NCI-H748 (cell line): Measurements from ENCODE around the gene PLEKHA5.
"Not testable (repeated sequence)": the region's sequence is repeated elsewhere in the genome, so short reads cannot be mapped to it uniquely, and the experiment has no call there.

Source experiments
- DNase-seq: peaks from one replicate; lab custom pipeline; 2025; ENCODE audit not compliant: unreplicated experiment; lab: John Stamatoyannopoulos, UW

PLEKHA5 gene, protein sequence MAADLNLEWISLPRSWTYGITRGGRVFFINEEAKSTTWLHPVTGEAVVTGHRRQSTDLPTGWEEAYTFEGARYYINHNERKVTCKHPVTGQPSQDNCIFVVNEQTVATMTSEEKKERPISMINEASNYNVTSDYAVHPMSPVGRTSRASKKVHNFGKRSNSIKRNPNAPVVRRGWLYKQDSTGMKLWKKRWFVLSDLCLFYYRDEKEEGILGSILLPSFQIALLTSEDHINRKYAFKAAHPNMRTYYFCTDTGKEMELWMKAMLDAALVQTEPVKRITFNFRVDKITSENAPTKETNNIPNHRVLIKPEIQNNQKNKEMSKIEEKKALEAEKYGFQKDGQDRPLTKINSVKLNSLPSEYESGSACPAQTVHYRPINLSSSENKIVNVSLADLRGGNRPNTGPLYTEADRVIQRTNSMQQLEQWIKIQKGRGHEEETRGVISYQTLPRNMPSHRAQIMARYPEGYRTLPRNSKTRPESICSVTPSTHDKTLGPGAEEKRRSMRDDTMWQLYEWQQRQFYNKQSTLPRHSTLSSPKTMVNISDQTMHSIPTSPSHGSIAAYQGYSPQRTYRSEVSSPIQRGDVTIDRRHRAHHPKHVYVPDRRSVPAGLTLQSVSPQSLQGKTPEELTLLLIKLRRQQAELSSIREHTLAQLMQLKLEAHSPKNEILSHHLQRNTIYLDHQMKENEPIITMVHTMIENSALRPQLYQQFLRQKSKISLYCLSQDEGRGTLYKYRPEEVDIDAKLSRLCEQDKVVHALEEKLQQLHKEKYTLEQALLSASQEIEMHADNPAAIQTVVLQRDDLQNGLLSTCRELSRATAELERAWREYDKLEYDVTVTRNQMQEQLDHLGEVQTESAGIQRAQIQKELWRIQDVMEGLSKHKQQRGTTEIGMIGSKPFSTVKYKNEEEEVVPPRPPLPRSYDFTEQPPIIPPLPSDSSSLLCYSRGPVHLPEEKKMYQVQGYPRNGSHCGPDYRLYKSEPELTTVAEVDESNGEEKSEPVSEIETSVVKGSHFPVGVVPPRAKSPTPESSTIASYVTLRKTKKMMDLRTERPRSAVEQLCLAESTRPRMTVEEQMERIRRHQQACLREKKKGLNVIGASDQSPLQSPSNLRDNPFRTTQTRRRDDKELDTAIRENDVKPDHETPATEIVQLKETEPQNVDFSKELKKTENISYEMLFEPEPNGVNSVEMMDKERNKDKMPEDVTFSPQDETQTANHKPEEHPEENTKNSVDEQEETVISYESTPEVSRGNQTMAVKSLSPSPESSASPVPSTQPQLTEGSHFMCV

DNA sequence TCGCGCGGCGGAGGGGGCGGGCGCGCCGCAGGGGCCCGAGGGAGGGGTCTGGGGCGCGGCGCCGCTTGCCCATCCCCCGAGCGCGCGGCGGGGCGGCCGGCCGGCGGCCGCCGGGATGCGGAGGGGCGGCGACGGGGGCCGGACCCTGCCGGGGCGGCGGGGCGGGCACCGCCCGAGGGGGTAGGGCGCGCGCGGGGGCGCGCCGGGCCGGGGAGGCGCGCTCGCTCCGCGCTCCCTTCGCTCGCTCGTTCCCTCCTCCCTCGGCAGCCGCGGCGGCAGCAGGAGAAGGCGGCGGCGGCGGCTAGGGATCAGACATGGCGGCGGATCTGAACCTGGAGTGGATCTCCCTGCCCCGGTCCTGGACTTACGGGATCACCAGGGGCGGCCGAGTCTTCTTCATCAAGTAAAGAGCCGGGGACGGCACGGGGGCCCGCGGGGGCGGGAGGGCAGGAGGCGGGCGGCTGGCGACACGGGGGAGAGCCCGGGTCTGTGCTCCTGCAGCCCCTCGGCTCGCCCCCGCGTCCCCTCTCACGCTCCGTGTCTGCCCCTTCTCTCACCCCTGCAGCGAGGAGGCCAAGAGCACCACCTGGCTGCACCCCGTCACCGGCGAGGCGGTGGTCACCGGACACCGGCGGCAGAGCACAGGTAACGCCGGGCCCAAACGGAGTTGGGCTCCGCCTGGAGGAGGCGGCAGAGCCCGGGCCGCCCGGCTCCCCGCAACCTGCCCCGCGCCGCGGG is at the start of gene PLEKHA5:
TSS of gene PLEKHA5 (plus strand) at position 248 of the 738 bp plus-strand sequence. CDS start at position 315, 67 bp downstream.
- DNase-seq: peak; percentile 82

DNA sequence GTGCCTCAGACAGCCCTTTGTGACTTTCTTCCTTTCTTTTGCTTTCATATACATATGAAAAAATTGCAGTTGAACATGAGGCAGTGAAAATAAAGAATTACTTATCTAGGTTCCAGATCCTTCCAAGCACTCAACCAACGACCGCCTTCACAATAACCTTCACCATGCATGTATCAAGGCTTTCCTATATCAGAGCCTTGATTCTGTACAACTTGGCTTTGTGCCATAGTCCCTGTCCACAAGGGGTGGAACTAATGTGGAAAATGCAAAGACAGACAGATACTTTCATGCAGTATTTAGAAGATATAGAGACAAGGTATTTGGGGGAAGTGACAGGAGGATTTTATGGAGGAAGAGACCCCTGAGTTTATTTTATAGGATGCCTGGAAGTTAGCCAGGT is 48.6 kb upstream of the PLEKHA5 start:
- no peak for DNase-seq

DNA sequence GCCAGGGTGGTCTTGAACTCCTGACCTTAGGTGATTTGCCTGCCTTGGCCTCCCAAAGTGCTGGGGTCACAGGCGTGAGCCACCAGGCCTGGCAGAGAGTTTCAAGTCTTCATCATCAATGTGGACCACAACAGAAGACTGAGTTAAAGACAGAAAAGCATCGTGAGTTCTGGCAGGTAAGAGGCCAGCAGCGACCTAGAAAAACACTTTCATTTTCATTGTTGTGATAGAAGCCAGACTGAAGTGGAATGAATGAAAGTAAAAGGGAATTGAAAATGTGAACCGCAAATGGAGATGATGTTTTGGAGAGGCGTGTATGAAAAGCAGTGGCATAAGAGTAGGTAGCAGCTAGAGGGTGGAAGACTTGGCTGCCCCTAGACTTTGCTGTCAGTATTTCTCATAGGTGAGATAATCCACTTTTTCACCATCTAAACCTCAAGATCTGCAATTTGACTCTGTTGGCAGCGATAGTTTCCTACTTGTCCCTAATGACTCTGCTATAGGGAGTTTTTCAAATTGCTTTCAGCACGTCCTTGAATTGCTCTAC is 47.1 kb upstream of the PLEKHA5 start:
- DNase-seq: no peak

DNA sequence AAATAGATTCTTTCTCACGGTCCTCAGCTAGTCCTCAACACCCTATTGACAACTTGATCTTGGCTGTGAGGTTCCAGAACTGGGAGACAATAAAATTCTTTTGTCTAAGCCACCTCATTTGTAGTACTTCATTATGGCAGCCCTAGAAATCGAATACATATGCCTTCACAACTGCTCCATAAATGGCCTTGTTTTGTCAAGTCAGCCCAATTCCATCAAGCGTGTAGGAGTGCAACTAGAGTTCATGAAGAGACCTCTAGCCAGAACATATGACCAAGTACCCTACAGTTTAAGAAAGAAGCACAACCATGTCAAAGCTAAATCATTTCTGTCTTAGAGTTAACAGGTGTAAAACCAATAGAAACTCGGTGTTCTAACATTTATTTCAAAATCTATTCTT is 45.0 kb upstream of the PLEKHA5 start:
- DNase-seq: no peak

DNA sequence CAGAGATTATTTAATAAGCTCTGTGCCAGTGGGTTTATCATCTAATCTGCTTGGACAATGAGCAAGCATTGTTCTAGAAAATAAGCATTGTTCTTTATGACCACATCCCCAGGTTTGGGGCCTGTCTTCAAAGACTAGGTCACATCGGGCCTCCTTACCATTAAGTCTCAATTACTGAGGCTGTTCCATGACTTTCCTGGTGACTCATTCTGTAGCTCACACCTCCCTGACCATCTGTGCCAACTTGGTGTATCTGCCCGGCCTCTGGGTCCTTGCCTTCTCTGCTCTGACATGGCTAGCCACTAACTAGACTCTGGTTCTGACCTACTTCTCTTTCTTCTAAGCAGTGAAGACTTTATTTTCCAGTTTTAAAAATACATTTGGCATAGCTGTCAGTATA is 44.4 kb upstream of the PLEKHA5 start:
- no peak for DNase-seq

DNA sequence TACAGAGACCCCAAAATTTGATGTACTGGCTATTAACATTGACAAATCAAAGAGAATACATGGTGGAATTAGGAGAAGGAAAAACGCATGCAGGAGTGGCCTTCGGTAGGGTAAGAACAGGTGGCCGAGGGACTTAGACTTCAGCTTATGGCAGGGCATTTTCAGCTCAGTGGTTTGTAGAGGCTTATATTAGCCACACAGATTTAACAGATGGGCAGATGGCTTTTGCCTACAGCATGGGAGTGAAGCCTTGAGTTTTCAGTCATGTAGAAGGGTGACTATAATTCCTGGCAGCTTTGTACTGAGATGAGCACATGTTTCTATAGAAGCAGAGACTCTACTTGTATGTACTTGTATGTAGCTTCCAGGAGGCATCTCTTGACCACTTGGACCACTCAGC is 40.9 kb upstream of the PLEKHA5 start:
- no peak for DNase-seq

DNA sequence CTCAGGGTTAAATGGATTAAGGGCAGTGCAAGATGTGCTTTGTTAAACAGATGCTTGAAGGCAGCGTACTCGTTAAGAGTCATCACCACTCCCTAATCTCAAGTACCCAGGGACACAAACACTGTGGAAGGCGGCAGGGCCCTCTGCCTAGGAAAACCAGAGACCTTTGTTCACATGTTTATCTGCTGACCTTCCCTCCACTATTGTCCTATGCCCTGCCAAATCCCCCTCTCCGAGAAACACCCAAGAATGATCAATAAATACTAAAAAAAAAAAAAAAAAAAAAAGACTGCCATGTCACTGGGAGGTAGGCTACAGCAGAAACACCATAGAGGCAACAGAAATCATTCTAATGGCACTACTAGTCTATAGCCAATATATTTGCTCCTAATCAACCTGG is 37.1 kb upstream of the PLEKHA5 start:
- not testable (repeated sequence) for DNase-seq

DNA sequence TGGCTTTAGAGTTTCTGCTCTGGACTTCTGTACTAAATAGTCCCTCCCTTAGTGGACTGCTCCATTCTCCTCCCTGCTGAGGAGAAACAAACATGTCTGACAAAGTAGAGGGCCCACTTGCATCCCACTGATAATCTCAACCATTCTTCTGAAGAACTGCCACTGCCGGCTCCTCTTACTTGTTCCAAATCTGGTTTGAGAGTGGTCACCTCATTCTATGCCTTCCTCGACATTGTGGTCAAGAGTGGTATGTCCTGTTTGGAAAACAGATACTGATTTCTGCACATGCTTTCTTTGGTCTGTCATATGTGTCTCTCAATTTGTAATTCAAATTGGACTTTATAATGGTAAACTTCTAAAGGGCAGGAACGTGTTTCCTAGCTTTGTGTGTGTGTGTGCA is 36.3 kb upstream of the PLEKHA5 start:
- no peak for DNase-seq

DNA sequence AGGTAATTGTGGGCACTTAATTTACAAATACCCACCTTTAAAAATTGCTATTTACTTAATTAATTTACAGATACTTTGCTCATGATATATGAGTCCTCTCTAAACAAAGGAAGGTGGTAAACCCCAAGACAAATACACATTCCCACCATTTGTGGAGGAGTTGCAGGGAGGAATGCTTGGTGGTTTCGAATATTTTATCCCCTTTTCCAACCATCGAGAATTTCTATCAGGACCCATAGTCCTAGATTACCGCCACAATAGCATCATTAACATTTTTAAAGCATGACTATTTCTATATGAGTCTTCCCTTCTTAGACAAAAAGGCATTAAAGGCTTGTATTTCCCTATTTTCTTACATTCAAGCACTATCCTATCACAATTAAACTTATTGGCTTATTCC is 34.2 kb upstream of the PLEKHA5 start:
- DNase-seq: no peak

DNA sequence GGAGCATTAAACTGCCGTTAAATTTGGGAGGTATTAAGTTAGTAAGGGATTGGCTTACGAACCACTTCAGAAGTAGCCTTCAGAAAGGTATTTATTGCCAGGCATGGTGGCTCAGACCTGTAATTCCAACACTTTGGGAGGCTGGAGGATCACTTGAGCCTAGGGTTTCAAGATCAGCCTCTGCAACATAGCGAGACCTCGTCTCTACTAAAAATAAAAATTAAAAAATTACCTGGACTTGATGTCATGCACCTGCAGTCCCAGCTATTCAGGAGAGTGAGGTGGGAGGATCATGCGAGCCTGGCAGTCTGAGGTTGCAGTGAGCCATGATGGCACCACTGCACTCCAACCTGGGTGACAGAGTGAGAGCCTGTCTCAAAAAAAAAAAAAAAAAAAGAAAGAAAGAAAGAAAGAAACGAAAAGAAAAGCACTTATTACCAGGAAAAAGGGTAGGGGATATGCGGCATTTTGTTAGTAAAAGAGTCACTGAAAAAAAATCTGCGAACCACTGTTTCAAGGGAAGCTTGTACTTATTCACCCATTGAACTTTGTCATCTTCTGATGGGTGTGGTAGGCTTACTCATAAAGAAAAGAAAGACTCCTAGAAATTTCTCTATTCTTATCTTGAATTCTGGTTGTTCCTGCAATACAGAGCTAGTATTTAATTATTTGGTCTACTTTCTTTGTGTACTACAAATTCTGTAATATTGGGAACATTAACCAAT is 33.6 kb upstream of the PLEKHA5 start:
- no peak for DNase-seq

DNA sequence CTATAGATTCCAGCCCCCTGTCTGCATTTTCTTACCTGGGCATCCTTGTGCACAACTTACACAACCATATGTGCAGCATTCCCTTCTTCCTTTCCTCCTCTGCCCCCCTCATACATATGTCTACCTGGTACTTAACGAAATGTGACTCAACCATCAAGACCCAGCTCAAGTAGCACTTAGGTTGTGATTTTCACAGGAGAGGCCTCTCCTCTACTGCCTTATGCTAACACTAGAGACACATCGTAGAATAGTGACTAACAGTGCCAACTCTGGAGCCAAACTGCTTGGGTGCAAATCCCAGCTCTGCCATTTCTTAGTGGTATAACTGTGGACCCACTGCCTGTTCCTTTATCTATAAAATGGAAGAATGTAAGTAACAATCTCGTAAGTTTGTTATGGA is 24.1 kb upstream of the PLEKHA5 start:
- no peak for DNase-seq

DNA sequence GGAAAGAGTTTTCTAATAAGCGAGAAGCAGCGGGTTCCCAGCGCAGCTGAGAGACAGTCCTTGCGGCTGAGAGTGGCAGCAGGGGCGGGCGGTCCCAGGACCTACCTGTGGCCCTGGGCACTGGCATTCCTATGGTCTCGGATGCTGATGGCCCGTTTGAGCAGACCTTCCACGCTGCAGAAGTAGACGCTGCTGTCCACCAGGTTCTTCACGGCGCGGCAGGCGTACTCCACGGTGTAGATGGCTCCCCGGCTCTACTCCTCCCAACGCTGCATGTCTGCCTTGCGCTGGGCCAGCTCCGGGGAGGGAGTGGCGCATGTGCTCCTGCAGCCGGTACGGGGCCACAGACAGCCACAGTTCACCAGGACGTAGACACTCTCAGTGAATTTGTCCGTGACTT is 21.8 kb upstream of the PLEKHA5 start:
- DNase-seq: no peak

DNA sequence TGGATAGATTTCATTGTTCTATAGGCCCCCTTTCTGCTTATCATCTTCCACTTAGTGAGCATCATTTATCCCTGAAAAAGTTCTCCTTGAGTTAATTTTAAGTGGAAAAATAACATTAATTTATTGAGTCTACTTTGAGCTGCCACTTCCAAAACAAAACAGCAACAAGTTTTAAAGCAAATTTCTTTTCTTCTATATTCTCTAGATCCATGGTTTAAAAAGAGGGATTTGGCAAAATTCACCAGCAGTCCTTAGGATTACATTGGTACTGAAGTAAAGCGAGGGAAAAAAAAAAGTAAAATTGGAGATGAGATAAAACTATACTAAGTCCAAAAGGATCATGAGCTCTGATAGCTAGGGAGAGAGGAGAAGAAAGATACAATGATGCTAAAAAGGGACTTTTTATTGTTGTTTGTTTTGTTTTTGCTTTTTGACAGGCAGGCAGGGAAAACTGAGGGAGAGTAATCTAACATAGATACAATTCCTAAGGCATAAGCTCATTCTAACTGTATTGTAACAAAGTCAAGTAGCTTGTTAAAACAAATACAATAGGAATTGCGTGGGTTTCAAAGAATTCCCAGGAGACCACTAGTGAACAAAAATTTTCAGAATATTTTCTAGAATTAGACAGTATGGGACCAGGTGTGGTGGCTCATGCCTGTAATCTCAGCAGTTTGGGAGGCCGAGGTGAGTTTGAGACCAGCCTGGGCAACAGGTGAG is 19.2 kb upstream of the PLEKHA5 start:
- DNase-seq: no peak

DNA sequence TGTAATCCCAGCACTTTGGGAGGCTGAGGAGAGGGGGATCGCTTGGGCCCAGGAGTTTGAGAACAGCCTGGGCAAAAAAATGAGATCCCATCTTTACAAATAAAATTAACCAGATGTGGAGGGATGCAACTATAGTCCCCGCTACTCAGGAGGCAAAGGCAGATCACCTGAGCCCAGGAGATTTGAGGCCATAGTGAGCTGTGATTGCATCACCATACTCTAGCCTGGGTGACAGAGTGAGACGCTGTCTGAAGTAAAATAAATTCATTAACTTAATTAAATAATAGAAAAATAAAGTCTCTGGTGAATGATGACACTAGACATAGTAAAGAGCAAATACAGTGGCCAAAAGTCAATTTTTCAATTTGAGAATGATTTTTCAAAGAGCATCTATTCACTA is 16.1 kb upstream of the PLEKHA5 start:
- DNase-seq: no peak

DNA sequence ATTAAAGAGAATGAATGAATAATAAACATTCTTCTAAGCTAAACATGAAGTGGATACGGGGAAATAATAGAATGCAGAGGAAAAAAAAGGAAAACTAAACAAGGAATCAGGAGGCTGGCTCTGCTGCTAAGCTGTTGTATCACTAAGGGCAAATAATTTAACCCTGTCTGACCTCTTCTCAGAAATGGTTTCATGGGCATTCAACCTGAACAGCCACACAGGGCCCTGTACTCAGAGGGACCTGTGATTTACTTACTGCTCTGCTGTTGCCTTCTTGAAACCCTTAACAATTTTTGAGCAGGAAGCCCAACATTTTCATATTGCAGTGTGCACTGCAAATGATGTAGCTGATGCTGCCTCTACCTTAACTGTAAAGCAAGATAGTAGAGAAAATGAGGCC is 14.2 kb upstream of the PLEKHA5 start:
- no peak for DNase-seq

DNA sequence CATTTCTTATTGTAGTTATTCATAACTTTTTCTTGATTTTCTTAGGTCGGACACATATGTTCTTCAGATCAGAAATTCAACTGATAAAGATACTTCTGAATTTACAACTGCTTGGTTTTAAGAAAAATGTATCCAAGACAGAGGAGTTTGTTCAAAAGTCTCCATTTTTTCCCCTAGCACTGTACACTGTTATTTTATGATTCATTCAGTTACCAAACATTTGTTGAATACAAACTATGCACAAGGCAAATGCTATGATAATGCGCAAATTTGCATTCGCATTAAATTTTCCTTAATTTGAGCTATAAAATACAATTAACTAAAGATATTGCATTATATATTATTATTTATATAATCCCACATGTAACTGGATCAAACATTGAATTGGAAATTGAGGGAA is 10.1 kb upstream of the PLEKHA5 start:
- no peak for DNase-seq

DNA sequence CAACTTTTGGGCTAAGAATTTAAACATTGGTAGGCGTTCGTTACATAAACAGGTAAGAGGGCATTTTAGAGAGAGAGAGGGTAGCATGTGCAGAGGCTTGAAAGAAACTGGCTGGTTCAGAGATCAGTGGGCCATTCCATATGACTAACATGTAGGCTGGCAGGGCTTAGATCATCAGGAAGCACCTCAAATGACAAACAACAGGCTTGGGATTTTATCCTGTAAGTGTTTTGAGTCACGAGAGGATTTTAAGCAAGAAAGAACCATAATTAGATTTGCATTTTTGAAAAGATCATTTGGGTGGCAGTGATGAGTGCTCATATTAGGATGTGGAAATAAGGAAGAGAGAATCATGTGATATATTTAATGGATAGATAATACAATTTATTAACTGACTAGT is 8.7 kb upstream of the PLEKHA5 start:
- DNase-seq: no peak

DNA sequence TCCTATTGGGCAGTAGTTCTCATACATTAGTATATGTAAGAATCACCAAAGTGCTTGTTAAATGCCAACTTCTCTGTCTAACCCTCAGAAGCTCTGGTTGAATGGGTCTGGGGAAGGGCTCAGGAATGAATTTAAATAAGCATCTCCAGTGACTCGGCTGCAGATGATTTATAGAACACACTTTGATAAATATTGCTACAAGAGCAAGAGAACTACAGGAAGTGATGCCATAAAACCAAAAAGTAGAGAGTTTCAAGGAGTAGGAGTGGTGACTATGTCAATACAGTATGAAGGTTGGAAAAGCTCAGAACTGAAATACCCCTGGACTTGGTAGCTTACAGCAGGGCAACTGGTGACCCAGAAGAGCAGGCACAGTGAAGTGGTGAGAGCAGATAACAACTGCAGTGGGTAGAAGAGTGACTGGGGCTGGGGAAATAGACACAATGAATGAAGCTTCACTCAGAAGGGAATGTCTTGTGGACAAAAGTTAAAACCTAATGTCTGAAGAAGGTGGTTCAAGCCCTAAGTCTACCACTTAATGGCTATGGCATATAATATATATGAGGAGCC is 8.0 kb upstream of the PLEKHA5 start:
- no peak for DNase-seq

DNA sequence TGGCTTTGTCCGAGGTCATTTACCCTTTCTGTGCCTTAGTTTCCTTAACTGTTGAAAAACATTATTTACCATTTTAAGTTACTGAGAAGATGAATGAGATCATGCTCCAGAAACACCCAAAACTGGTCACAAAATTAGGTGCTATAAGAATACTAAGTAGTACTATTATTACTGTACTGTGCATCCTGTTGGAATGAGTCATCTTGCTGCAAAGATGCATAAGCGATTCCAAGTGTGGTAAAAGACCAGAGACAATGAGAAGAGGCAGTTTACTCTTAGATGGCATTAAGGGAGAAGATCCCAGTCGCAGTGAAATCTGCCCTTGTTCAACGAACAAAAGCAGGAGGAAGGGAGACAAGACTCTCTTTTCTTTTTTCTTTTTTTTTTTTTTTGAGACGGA is 4.2 kb upstream of the PLEKHA5 start:
- no peak for DNase-seq
